Right atrium auricular region (tissue), 2 donors: ENCODE results near the gene HOXB3. TPM values are rescaled to one million over a fixed set of nuclear protein-coding genes. Genes with fewer than 3 reads are reported as not detected.

Experiments used
- DNase-seq: peaks from one replicate; pipeline ENCODE4 v3.0.0-alpha.2; 2019; ENCODE audit warnings: low spot score
- H3K27ac ChIP-seq, 2 donors: fragments of 200-600 bp; sonication (generic); 1 replicate in 1 of 2; 2 replicates in 1 of 2; pipeline ENCODE4 v1.5.1; 2016 to 2019
- H3K27me3 ChIP-seq, 2 donors: fragments of 200-600 bp; sonication (generic); one replicate each; pipeline versions ENCODE4 v1.5.1 to v1.6.0; 2017 to 2019
- H3K36me3 ChIP-seq: fragments of 200-600 bp; sonication (generic); one replicate; pipeline ENCODE4 v1.5.1; 2016
- H3K4me1 ChIP-seq, 2 donors: fragments of 200-600 bp; sonication (generic); one replicate each; pipeline versions ENCODE4 v1.5.1 to v1.6.0; 2017 to 2019
- H3K4me3 ChIP-seq, 2 donors: fragments of 200-600 bp; sonication (generic); 1 replicate in 1 of 2; 2 replicates in 1 of 2; pipeline ENCODE4 v1.5.1; 2017 to 2019; ENCODE audit warnings: mild to moderate bottlenecking in 1 of 2, moderate library complexity in 1 of 2
- H3K9me3 ChIP-seq, 2 donors: fragments of 200-600 bp; sonication (generic); one replicate each; pipeline ENCODE4 v1.5.1; 2019
- CTCF ChIP-seq, 2 donors: fragments of 200-600 bp; sonication (generic); IDR thresholded peaks; one replicate each; pipeline ENCODE4 v1.5.1; 2019; ENCODE audit warnings: antibody characterized with exemption in 2 of 2
- total RNA-seq, 2 donors: library from RNA; depleted of rRNA; stranded (reverse); fragments of >200 nt; gene quantifications; one replicate each; pipeline ENCODE4 v1.1.0, GENCODE V29; 2016

Gene HOXB3
- total RNA-seq, 2 donors from 2014 or later: 0.82 to 1.2 TPM

GRCh38 chr17:48553190-48553547 is 36.9 kb downstream of the HOXB3 start:
- peak overlapping the region in 1 of 2 donors; percentile 48 for H3K27ac ChIP-seq

DNA sequence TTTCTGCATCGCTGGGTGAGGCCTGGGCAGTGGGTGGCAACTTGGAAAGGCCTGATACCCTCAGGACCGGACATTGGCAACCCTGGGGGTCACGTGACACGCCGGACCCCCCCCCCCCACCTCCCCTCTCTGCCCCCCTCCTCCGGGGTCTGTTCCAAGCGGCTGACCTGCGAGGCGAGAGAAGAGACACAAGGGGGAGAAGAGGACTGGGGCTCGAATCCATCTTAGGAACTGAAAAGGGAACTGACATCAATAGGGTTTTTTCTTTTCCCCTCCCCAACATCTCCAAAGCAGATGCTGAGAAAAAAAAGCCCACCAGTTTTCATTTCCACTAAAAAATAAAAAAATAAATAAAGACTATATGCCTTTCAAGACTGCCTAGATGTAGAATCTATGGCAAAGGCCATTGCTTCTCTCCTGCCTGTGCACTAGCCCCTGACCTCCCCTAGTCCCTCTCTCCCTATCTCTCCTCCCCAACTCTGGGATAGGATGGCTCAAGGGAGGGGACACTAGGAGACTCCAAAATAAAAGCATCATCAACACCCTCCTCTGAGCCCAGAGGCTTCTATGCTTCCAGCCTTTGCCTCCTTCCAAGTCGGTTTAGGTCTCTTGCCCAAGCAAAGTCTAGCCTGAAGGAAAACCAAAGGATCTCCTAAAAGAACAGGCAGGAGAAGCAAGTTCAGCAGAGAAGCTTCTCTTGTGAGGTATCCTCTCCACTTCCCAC is 37.4 kb downstream of the HOXB3 start:
- Histone ChIP-seq H3K4me3 (no peak overlapping the region), H3K27ac (peak overlapping the region in 1 of 2 donors; percentile 48), H3K27me3 (peaks cover 4 to 7% of the 10 kb centered on the region in 2 donors), H3K9me3 (no peaks in the 10 kb centered on the region), H3K4me1 (peaks cover 0 to 22% of the 10 kb centered on the region in 2 donors), H3K36me3 (no peaks in the 10 kb centered on the region)
- TF ChIP-seq CTCF (IDR thresholded peaks at IDR 0.05): no peak
- DNase-seq: no peak

More at GRCh38 chr17:48553190-48553547, 36.9 kb downstream of the HOXB3 start:
- Histone ChIP-seq H3K27me3 (peaks cover 4 to 7% of the 10 kb centered on the region in 2 donors), H3K4me3 (no peak overlapping the region), H3K36me3 (no peaks in the 10 kb centered on the region), H3K9me3 (no peaks in the 10 kb centered on the region), H3K4me1 (peaks cover 0 to 22% of the 10 kb centered on the region in 2 donors)
- no peak for TF ChIP-seq CTCF (IDR thresholded peaks at IDR 0.05)
- DNase-seq: no peak

DNA sequence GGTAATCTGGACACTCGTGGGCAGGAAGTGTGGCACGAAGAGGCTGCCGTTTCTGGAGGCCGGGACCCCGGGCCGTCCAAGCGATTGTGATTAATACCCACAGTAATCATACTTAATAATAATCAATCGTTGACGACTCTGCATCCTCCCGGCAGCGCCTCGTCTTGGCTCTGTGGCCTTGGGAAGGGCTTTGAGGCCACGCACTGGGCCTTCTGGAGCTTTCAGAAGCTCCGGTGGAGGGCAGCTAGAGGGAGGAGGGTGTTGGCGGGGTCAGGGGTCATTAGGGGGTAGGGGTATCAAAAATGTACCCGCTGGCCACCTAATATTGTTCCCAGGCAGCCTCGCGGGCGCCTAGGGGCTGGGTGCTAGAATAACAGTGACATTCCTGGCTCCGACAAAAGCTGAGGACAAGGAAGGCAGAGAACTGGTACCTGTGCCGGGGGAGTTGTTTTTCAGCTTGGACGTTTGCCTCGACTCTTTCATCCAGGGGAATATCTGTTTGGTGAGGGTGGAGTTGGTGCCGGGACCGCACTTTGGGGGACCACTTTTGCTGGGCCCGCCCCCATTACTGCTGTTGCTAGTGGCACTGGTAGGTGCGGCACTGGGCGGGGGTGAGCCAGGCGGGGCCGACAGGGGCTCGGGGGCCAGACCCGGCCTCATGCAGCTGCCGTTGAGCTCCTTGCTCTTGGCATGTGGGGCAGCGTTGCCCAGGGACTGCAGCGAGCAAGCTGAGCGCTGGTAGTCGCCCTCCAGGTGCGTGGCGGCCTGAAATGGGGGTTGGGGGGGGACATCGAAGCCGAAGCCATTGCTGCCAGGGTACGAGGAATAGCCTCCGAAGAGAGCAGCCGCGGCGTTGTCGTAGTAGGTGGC is 38.2 kb downstream of the HOXB3 start:
- Histone ChIP-seq H3K27me3 (peaks cover 4 to 7% of the 10 kb centered on the region in 2 donors), H3K36me3 (no peaks in the 10 kb centered on the region), H3K27ac (no peak overlapping the region), H3K4me3 (no peak overlapping the region), H3K9me3 (no peaks in the 10 kb centered on the region), H3K4me1 (peaks cover 0 to 14% of the 10 kb centered on the region in 2 donors)
- DNase-seq: no peak
- TF ChIP-seq CTCF (IDR thresholded peaks at IDR 0.05): no peak

DNA sequence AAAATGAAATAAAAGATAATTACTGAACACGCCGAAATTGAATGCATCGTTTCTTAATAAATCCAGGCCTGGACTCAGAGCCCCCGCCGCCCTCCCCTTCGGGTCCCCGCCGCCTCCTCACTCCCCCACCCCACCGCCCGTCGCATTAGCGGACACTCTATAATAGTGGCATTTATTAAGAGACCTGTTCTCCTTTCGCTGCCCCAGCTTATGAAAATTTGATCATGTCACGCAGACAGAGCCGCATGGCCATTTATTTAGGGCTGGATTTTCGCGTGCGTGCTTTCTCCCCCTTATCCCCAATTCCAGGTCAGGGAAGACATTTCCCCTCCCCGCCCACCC is 38.9 kb downstream of the HOXB3 start:
- no peak for TF ChIP-seq CTCF (IDR thresholded peaks at IDR 0.05)
- Histone ChIP-seq H3K4me1 (peaks cover 0 to 11% of the 10 kb centered on the region in 2 donors), H3K4me3 (no peak overlapping the region), H3K27ac (no peak overlapping the region), H3K9me3 (no peaks in the 10 kb centered on the region), H3K36me3 (no peaks in the 10 kb centered on the region), H3K27me3 (peaks cover 4 to 7% of the 10 kb centered on the region in 2 donors)
- DNase-seq: no peak

- no peak overlapping the region for H3K4me3 ChIP-seq
- H3K9me3 ChIP-seq: no peaks in the 10 kb centered on the region
- peaks cover 0 to 12% of the 10 kb centered on the region in 2 donors for H3K4me1 ChIP-seq
- no peak for TF ChIP-seq CTCF (IDR thresholded peaks at IDR 0.05)
- DNase-seq: no peak
- H3K27me3 ChIP-seq: peaks cover 4 to 6% of the 10 kb centered on the region in 2 donors
- no peaks in the 10 kb centered on the region for H3K36me3 ChIP-seq
- no peak overlapping the region for H3K27ac ChIP-seq
Measured at GRCh38 chr17:48550502-48551213, 39.4 kb downstream of the HOXB3 start.
